ENCODE measurements around the gene NCKAP5.

NCKAP5 gene

DNA sequence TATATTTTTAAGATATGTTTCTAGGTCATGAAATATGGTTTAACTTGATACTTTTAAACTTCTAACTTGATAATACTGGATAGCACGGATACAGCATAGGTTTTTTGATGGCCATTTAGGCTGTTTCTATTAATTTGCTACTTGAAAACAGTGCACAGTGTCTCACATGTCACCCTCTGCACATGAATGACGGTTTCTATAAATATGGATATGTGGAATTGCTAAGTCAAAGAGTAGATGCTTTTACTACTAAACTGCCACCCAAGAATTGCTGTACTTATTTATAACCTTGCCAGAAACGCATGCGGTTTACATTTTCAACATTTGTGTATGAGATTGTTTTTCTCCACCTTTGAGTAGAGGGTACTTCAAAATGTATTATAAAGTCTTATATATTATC lies 723.7 kb downstream of the NCKAP5 start:
- no peak for DNase-seq (ENCODE audit: low read depth)
- TF ChIP-seq, protein P1, sequence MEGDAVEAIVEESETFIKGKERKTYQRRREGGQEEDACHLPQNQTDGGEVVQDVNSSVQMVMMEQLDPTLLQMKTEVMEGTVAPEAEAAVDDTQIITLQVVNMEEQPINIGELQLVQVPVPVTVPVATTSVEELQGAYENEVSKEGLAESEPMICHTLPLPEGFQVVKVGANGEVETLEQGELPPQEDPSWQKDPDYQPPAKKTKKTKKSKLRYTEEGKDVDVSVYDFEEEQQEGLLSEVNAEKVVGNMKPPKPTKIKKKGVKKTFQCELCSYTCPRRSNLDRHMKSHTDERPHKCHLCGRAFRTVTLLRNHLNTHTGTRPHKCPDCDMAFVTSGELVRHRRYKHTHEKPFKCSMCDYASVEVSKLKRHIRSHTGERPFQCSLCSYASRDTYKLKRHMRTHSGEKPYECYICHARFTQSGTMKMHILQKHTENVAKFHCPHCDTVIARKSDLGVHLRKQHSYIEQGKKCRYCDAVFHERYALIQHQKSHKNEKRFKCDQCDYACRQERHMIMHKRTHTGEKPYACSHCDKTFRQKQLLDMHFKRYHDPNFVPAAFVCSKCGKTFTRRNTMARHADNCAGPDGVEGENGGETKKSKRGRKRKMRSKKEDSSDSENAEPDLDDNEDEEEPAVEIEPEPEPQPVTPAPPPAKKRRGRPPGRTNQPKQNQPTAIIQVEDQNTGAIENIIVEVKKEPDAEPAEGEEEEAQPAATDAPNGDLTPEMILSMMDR (IDR thresholded peaks at IDR 0.05; ENCODE audit: control insufficient read depth, extremely low read depth, insufficient read depth) = no peak
- H3K4me3 ChIP-seq (ENCODE audit: low read depth, low read length) = no peak overlapping the region

DNA sequence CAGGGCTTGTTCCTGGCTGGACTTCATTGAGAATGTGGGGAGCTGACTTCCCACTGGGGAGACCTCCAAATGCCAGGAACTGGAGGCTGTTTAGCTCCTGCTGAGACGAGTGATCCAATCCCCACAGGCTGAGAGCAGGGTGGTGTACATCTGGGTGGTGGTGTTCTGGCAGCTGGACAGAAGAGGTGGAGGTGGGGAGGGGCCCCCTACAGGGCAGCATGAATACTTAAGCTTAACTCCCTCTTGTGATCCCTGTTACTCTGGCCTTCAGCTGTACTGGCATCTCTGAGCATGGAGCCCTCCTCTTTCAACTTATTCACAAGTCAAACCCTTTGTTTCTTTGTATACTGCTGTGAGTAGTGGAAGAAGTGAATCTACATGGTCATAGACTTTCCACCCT lies 730.5 kb downstream of the NCKAP5 start:
- no peak for DNase-seq (ENCODE audit: low read depth)
- TF ChIP-seq, protein P1 (IDR thresholded peaks at IDR 0.05; ENCODE audit: control insufficient read depth, extremely low read depth, insufficient read depth) = no peak
- no peak overlapping the region for H3K4me3 ChIP-seq (ENCODE audit: low read depth, low read length)

DNA sequence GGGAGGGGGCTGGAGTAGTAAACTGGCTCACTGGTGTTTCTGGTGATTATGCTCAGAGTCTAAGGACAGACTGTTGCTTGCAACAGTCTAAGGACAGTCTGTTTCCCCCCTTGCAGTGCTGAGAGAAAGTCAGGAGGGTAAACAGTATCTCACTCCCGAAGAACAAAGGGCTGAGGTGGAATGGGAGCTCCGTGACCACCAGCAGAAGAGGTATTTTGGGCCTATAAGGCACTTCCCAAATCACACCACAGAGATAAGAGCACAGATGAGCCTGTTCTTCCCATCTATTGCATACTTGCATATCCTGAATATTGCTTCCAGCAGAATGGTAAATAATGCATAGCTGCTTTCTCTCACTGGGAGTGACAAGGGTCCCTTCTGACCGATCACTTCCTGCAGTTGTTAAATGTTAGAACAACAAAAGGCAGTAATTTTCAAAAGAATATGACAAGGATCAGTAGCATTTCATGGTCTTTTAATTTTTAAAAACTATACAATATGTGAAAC lies 737.9 kb downstream of the NCKAP5 start:
- TF ChIP-seq, protein P1 (IDR thresholded peaks at IDR 0.05; ENCODE audit: control insufficient read depth, extremely low read depth, insufficient read depth) = no peak
- DNase-seq (ENCODE audit: low read depth) = no peak
- no peak overlapping the region for H3K4me3 ChIP-seq (ENCODE audit: low read depth, low read length)

DNA sequence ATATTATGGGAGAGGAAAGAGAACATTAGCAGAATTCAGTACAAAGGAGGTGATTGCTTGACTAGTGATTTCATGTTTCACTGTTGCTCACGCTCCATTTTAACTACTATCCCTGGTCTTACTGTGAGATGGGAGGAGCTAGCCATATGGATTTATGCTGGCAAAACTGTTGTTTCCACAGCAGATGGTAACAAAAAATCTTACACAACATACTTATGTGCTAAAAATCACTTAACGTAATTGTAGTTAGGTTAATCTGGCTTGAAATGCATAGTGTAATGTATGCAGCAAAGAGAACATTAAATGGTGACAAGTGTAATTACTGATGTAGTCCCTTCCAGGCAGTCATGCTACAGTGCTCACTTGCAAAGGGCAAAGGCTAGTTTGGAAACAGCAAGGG lies 742.7 kb downstream of the NCKAP5 start:
- no peak overlapping the region for H3K4me3 ChIP-seq (ENCODE audit: low read depth, low read length)
- TF ChIP-seq, protein P1 (IDR thresholded peaks at IDR 0.05; ENCODE audit: control insufficient read depth, extremely low read depth, insufficient read depth) = no peak
- no peak for DNase-seq (ENCODE audit: low read depth)

DNA sequence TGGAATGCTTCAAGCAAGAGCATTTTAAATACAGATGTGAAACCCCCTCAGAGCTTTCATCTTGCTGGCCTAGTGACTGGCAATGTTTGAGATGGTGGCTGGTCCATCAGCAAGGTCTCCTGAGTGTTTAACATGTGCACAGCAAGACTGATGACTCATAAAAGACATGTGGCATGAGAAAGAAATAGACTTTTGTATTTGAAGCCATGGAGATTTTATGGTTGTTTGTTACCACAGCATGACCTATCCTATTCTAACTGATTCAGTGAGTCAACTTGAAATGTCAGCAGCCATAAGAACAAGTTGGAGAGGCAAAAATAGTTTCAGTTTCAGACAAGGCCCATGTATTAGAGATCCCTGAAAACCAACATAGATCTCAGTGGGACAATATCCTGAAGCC lies 743.5 kb downstream of the NCKAP5 start:
- TF ChIP-seq, protein P1 (IDR thresholded peaks at IDR 0.05; ENCODE audit: control insufficient read depth, extremely low read depth, insufficient read depth) = no peak
- no peak overlapping the region for H3K4me3 ChIP-seq (ENCODE audit: low read depth, low read length)
- no peak for DNase-seq (ENCODE audit: low read depth)

DNA sequence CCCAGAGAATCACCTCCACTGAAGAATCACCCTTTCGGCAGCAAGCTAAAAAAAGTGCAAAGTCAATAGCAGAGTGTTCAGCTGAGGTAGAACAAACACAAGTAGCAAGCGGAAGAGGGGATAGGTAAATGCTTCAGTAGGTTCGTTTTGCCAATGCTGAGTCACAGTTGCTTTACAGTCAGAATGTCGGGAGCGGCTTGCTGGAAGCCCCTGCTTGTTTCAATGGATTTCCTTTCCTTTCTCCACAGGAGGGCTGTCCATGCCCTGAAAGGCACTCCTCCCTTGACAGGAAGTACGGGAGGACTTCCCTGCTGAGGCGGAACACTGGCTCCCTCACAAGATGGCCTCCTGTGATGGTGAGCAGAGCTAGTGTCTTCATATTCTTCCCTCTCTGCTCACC lies 752.0 kb downstream of the NCKAP5 start:
- TF ChIP-seq, protein P1 (IDR thresholded peaks at IDR 0.05; ENCODE audit: control insufficient read depth, extremely low read depth, insufficient read depth) = no peak
- DNase-seq (ENCODE audit: low read depth) = no peak
- H3K4me3 ChIP-seq (ENCODE audit: low read depth, low read length) = no peak overlapping the region

DNA sequence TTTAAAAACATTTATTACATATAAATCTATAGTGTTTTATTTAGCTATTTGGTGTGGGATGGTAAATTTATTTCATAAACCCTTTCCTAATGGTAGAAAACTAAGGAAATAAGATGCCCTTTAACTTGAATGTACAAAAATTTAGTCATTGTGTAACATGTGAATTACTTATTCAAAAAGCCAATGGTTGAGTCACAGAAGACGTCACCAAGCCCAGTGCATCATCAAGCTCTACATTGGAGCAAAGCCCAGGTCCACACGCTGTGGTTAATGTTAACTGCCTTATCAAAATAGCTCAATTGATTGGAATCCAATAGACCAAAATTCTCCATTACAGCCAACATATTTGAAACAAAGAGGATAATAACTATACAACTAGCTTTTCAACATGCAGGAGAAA lies 752.7 kb downstream of the NCKAP5 start:
- TF ChIP-seq, protein P1 (IDR thresholded peaks at IDR 0.05; ENCODE audit: control insufficient read depth, extremely low read depth, insufficient read depth) = no peak
- DNase-seq (ENCODE audit: low read depth) = no peak
- no peak overlapping the region for H3K4me3 ChIP-seq (ENCODE audit: low read depth, low read length)

All from LNCaP clone FGC (cell line).